Kidney epithelial cell (primary cell): ENCODE results near the gene LDLRAD4. TPM values are rescaled to one million over a fixed set of nuclear protein-coding genes. Genes with fewer than 3 reads are reported as not detected.

Experiments
- DNase-seq: peaks from one replicate; pipeline ENCODE4 v3.0.0-alpha.2; 2010; ENCODE audit warnings: low read depth
- H3K27me3 ChIP-seq: 2 replicates; pipeline ENCODE4 v1.6.0; 2011; ENCODE audit warnings: low read length; ENCODE audit not compliant: control insufficient read depth, insufficient read depth
- H3K36me3 ChIP-seq: 2 replicates; pipeline ENCODE4 v1.5.1; 2011; ENCODE audit warnings: low read length; ENCODE audit not compliant: control insufficient read depth, insufficient read depth
- H3K4me3 ChIP-seq: 2 replicates; pipeline ENCODE4 v1.5.1; 2011; ENCODE audit warnings: low read depth, mild to moderate bottlenecking, control low read depth, low read length
- CTCF ChIP-seq: IDR thresholded peaks from 2 replicates; pipeline ENCODE4 v1.5.1; 2011; ENCODE audit warnings: mild to moderate bottlenecking, moderate library complexity, low read length, control low read depth, inconsistent platforms; ENCODE audit not compliant: insufficient read depth, poor library complexity, severe bottlenecking
- total RNA-seq: library from RNA; depleted of rRNA; stranded (reverse); fragments of >200 nt; gene quantifications from 2 replicates; pipeline ENCODE4 v1.2.3, GENCODE V29; 2015

The LDLRAD4 gene
- total RNA-seq, 1 donor from 2014 or later, result 5.8 TPM

- no peak for TF ChIP-seq CTCF
- no peak for DNase-seq
- Histone ChIP-seq H3K27me3 (peaks cover 14% of the 10 kb centered on the region), H3K36me3 (no peaks in the 10 kb centered on the region), H3K4me3 (no peak overlapping the region)
These were observed 333.5 kb downstream of the LDLRAD4 start for GRCh38 chr18:13551841-13552733.

- no peak for DNase-seq
- Histone ChIP-seq H3K4me3 (no peak overlapping the region), H3K36me3 (no peaks in the 10 kb centered on the region), H3K27me3 (peaks cover 14% of the 10 kb centered on the region)
- TF ChIP-seq CTCF, result no peak
These were observed 334.9 kb downstream of the LDLRAD4 start for GRCh38 chr18:13553449-13553848.

- H3K27me3 ChIP-seq, result peaks cover 14% of the 10 kb centered on the region
- H3K4me3 ChIP-seq, result no peak overlapping the region
- no peak for TF ChIP-seq CTCF
- no peak for DNase-seq
- no peaks in the 10 kb centered on the region for H3K36me3 ChIP-seq
These were observed 336.6 kb downstream of the LDLRAD4 start for GRCh38 chr18:13555192-13555591.

GRCh38 chr18:13555865-13556264 is 337.3 kb downstream of the LDLRAD4 start:
- DNase-seq, result no peak
- H3K36me3 ChIP-seq, result no peaks in the 10 kb centered on the region
- H3K27me3 ChIP-seq, result peaks cover 14% of the 10 kb centered on the region
- H3K4me3 ChIP-seq, result no peak overlapping the region
- no peak for TF ChIP-seq CTCF

- H3K4me3 ChIP-seq, result no peak overlapping the region
- no peak for TF ChIP-seq CTCF
- peaks cover 12% of the 10 kb centered on the region for H3K27me3 ChIP-seq
- no peak for DNase-seq
- no peaks in the 10 kb centered on the region for H3K36me3 ChIP-seq
These were observed 337.9 kb downstream of the LDLRAD4 start for GRCh38 chr18:13556502-13556901.
